Lung (tissue), 12 donors: ENCODE measurements around the gene NUDT13. TPM values are rescaled to one million over a fixed set of nuclear protein-coding genes. Genes with fewer than 3 reads are reported as not detected.
"Not testable (repeated sequence)": the region's sequence is repeated elsewhere in the genome, so short reads cannot be mapped to it uniquely, and the experiment has no call there.

Source experiments
- ATAC-seq: fragments of 200-7000 bp; cut with Tn5 transposase; one replicate; pipeline ENCODE4 v1.9.1; 2020; ENCODE audit warnings: moderate number of reproducible peaks; ENCODE audit not compliant: insufficient read depth, low FRiP score
- DNase-seq, 3 donors: peaks; one replicate each; pipeline ENCODE4 v3.0.0-alpha.2; 2013 to 2017
- H3K27ac ChIP-seq, 2 donors: one replicate each; pipeline ENCODE4 v1.5.1; 2013; ENCODE audit warnings: mild to moderate bottlenecking in 2 of 2, moderate library complexity in 2 of 2, control low read depth in 1 of 2, inconsistent platforms in 1 of 2, low read depth in 1 of 2, low read length in 1 of 2
- H3K27me3 ChIP-seq, 3 donors: one replicate each; pipeline ENCODE4 v1.5.1; 2013; ENCODE audit warnings: low read length in 2 of 3; ENCODE audit not compliant: control insufficient read depth in 3 of 3, insufficient read depth in 3 of 3
- H3K36me3 ChIP-seq, 4 donors: one replicate each; pipeline ENCODE4 v1.5.1; 2013; ENCODE audit warnings: low read length in 4 of 4, mild to moderate bottlenecking in 1 of 4, moderate library complexity in 1 of 4; ENCODE audit not compliant: control insufficient read depth in 4 of 4, insufficient read depth in 4 of 4
- H3K4me1 ChIP-seq, 5 donors: one replicate each; pipeline ENCODE4 v1.5.1; 2013; ENCODE audit warnings: low read length in 5 of 5, mild to moderate bottlenecking in 2 of 5, moderate library complexity in 1 of 5; ENCODE audit not compliant: control insufficient read depth in 5 of 5, insufficient read depth in 5 of 5
- H3K4me3 ChIP-seq: one replicate; pipeline ENCODE4 v1.5.1; 2013; ENCODE audit warnings: mild to moderate bottlenecking, control low read depth, moderate library complexity
- H3K9ac ChIP-seq, 2 donors: one replicate each; pipeline ENCODE4 v1.5.1; 2013; ENCODE audit warnings: low read length in 2 of 2, control low read depth in 1 of 2; ENCODE audit not compliant: insufficient read depth in 1 of 2
- H3K9me3 ChIP-seq, 4 donors: one replicate each; pipeline ENCODE4 v1.5.1; 2013; ENCODE audit warnings: low read length in 3 of 4, mild to moderate bottlenecking in 1 of 4, moderate library complexity in 1 of 4; ENCODE audit not compliant: control insufficient read depth in 4 of 4, insufficient read depth in 3 of 4
- WGBS, 2 donors: extraction: QIAGEN DNeasy Blood & Tissue Kit; methylation state at CpG; one replicate each; pipeline ENCODE4 v1.1.7; 2013; 5-methylcytosine and 5-hydroxymethylcytosine counted together
- polyA plus RNA-seq, 2 donors: library from polyadenylated mRNA; stranded (reverse); fragments of 200-250 nt; gene quantifications; one replicate each; pipeline ENCODE4 v1.2.1, GENCODE V29; 2013
- total RNA-seq, 2 donors: library from RNA; depleted of rRNA in 1 of 2; stranded (reverse); fragments of >200 nt in 1 of 2; gene quantifications; one replicate each; pipeline ENCODE4 v1.2.1, GENCODE V29; 2014 to 2021
- TF ChIP-seq, protein P1 (sequence below): IDR thresholded peaks from 2 replicates; pipeline ENCODE4 v1.5.1; 2012; ENCODE audit warnings: mild to moderate bottlenecking; ENCODE audit errors: control extremely low read depth, extremely low read depth
- donor health status: control.
- donor health status: control.
- donor health status: Bipolar disorder and iron deficiency.
- donor health status: healthy.
- donor health status: DM: yes; HTN: yes; CAD: no.

NUDT13 gene
- total and polyA plus RNA-seq, 4 donors, result 1.4 to 4.2 (median 3.1) TPM

DNA sequence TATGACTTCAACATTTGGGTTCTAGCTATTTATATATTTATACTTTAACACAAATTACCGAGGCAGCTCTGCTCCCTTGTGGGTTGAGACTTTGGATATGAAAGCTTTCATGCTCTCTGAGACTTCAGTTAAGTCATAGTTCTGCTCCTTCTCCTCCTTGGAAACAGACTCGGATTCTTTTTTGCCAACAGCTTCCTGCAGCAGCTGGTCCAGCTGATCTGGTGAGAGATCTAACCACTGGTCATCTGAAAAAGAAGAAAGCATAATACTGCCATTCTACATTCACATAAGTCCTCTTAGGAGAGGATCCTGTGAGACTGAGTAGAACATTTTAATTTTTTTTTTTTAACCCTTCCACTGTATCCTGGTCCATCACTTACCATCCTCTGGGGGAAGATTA lies 29.0 kb downstream of the NUDT13 start:
- Histone ChIP-seq H3K36me3 (peaks cover 26 to 40% (median 29%) of the 10 kb centered on the region in 4 donors), H3K27me3 (no peaks in the 10 kb centered on the region), H3K27ac (no peak overlapping the region), H3K9me3 (no peaks in the 10 kb centered on the region), H3K4me1 (no peaks in the 10 kb centered on the region), H3K9ac (no peak overlapping the region), H3K4me3 (no peak overlapping the region)
- 67 to 77% methylated on average over 2 of the region's 2 CpGs for WGBS, 2 donors
- ATAC-seq, result no peak
- no peak for DNase-seq
- TF ChIP-seq, protein P1, sequence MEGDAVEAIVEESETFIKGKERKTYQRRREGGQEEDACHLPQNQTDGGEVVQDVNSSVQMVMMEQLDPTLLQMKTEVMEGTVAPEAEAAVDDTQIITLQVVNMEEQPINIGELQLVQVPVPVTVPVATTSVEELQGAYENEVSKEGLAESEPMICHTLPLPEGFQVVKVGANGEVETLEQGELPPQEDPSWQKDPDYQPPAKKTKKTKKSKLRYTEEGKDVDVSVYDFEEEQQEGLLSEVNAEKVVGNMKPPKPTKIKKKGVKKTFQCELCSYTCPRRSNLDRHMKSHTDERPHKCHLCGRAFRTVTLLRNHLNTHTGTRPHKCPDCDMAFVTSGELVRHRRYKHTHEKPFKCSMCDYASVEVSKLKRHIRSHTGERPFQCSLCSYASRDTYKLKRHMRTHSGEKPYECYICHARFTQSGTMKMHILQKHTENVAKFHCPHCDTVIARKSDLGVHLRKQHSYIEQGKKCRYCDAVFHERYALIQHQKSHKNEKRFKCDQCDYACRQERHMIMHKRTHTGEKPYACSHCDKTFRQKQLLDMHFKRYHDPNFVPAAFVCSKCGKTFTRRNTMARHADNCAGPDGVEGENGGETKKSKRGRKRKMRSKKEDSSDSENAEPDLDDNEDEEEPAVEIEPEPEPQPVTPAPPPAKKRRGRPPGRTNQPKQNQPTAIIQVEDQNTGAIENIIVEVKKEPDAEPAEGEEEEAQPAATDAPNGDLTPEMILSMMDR, result no peak

DNA sequence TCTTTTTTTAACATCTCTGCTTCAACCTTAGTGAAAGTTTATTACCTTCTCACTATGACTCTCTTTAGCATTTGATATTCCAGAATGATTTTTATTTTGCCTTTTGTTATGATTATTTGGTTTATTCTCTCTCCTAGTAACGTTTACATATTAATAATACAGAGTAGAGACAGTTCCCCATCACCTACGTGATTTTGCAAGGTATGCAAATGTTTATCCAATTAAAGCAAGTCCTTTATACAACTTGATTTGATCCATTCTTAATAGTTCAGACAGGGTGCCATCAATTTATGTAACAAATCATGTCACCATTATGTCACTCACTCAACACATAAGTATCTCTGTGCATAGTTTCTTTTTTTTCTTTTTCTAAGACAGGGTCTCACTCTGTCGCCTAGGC lies 31.3 kb downstream of the NUDT13 start:
- no peaks in the 10 kb centered on the region for H3K4me1 ChIP-seq
- H3K36me3 ChIP-seq, result peaks cover 15 to 47% (median 30%) of the 10 kb centered on the region in 4 donors
- H3K27me3 ChIP-seq, result no peaks in the 10 kb centered on the region
- no peaks in the 10 kb centered on the region for H3K9me3 ChIP-seq
- DNase-seq (no peak), ATAC-seq (no peak)
- no peak overlapping the region for H3K4me3 ChIP-seq
- TF ChIP-seq, protein P1, result no peak
- WGBS, 2 donors, result 89 to 96% methylated on average over 3 of the region's 3 CpGs
- H3K9ac ChIP-seq, result no peak overlapping the region
- H3K27ac ChIP-seq, result no peak overlapping the region

DNA sequence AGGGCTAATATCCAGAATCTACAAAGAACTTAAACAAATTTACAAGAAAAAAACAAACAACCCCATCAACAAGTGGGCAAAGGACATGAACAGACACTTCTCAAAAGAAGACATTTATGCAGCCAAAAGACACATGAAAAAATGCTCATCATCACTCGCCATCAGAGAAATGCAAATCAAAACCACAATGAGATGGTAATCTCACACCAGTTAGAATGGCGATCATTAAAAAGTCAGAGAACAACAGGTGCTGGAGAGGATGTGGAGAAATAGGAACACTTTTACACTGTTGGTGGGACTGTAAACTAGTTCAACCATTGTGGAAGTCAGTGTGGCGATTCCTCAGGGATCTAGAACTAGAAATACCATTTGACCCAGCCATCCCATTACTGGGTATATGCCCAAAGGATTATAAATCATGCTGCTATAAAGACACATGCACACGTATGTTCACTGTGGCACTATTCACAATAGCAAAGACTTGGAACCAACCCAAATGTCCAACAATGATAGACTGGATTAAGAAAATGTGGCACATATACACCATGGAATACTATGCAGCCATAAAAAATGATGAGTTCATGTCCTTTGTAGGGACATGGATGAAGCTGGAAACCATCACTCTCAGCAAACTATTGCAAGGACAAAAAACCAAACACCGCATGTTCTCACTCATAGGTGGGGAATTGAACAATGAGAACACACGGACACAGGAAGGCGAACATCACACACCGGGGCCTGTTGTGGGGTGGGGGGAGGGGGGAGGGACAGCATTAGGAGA lies 40.6 kb downstream of the NUDT13 start:
- H3K4me3 ChIP-seq, ATAC-seq, H3K27ac ChIP-seq, H3K4me1 ChIP-seq, H3K27me3 ChIP-seq, H3K9me3 ChIP-seq, DNase-seq, H3K9ac ChIP-seq: not testable (repeated sequence)
- peaks cover 9 to 27% (median 23%) of the 10 kb centered on the region in 4 donors for H3K36me3 ChIP-seq
- whole genome bisulfite sequencing, 2 donors, result 85 to 96% methylated on average over 7 of the region's 8 CpGs

DNA sequence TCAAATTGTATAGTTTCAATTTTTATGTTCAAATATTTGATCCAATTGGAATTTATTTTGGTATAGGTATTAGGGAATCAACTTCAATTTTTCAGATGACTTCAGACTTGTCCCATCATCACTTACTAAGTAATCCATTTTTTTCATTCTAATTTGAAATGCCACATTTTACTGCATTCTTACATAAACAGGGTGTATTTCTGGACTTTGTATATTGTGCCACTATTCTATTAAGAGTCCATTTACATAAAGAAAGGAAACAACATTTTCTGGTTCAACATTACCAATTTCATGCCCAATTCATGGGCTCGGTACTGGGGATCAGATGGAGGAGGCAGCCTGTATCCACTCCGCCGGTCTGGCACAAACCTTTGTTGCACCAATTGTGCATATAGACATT lies 41.8 kb downstream of the NUDT13 start:
- ATAC-seq (no peak), DNase-seq (no peak)
- H3K36me3 ChIP-seq, result peaks cover 9 to 20% (median 18%) of the 10 kb centered on the region in 4 donors
- no peak overlapping the region for H3K27ac ChIP-seq
- no peak overlapping the region for H3K4me3 ChIP-seq
- H3K9me3 ChIP-seq, result no peaks in the 10 kb centered on the region
- TF ChIP-seq, protein P1, result no peak
- H3K27me3 ChIP-seq, result no peaks in the 10 kb centered on the region
- 98 to 99% methylated on average over 3 of the region's 3 CpGs for WGBS, 2 donors
- no peak overlapping the region for H3K9ac ChIP-seq
- no peaks in the 10 kb centered on the region for H3K4me1 ChIP-seq
